ENCODE measurements around the gene DVL2.

DVL2 gene

DNA sequence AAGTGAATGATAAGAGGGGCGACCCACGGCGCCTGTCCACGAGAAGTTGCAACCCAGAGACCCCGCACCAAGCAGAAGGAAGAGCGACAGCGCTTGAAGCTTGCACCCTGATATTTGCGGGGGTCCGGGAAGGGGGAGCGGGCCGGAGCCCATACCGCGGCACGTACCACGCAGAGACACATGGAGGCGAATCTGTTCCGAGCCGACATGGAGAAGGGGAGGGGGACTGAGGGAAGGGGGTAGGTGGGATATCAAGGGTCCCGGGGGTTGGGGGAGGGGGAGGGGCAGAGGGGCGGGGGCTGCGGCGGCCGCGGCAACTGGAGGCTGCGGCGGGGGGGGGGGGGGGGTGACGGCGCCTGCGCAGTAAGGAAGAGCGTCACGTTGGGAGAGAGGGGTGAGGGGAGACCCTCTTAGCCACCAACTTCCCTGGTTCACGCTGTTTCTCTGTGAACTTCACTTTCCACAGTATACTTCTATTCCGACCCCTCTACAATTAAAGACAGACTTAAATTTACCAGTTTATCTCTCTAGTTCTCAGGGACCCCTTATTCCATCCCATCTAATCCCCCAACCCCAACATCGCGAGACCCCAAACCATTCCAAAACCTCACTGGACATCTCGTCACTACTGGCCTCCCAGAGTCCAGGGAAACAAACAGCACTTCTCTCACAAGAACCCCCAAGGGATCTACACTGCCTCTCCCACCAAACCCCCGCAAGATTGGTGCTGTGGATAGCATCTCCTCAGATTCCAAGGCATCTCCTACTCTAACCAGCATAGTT, 22.6 kb downstream of the DVL2 start:
- peak in 1 of 42 donors; percentile 16 for DNase-seq
- intact Hi-C loops (cut with DNase I), result no loop called here

DNA sequence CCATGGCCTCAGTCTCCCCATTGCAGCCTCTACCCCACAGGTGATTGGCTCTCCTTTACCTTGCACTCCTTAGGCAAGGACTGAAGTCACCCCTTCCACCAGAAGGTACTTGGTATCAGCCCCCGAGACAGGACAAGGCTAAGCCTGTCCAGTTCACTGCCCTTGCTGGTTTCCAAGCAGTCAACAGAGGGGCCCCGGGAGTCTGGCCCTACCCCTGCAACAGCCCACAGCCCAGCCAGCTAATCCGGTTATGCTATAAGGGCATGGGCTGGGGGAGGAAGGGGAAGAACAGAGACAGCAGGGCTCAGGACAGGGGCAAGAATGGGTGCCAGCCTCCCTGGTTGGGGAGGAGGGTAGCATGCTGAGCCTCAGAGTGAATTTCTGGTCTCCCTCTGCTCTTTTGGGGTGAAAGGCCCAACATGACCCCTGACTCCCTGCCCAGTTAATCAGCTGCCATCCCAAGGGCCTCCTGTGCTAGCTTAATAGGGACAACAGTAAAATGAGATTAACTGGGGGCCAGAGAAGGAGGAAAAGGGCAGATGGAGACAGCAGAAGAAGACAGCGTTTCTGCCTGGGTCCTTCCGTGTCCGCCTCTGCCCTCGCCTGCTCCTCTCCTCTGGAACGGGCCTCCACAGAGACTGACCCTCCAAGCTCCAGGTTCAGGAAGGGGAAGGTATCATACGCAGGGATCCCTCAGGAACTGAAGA, 25.4 kb downstream of the DVL2 start:
- no peak for DNase-seq
- intact Hi-C loops (cut with DNase I), result no loop called here

GRCh38 chr17:7208027-7208571, 26.2 kb downstream of the DVL2 start:
- intact Hi-C loops (cut with DNase I), result no loop called here
- DNase-seq, result no peak

DNA sequence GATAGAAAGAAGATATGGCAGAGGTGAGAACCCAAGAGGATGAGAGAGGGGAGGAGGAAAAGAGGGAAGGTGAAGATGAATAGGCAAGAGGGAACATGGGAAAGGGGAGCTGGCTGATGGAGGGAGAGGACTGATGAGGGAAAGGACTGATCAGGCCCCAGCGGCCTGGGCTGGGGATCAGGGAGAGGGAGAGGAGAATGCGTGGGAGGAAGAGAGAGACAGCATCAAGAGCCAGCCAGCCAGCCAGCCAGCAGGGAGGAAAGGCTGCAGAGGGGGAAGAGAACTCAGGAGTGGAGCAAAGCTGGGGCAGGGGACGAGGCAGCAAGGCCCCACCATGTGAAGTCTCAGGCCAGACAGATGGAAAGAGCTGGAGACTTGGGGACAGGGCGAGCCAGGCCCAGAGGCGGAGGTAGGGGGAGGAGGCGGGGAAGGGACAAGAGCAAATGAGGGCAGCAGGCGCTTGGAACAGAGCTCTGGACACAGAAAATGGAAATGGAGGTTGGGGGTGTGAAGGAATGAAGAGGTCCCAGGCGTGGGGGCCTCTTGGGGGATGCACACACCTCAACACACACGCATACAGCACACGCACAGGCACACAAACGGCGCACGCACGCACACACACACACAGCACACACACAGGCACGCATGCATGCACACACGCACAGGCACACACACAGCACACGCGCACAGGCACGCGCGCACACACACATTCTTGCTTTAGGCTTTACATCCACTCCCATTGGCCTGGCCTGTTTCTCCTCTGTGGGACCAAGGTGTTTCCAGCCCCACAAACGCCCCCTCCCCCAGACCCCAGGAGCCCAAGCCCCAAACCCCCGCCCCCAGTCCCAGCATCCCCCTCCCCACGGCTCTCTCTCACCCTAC, 27.0 kb downstream of the DVL2 start:
- DNase-seq, result no peak
- intact Hi-C loops (cut with DNase I), result no loop called here

DNA sequence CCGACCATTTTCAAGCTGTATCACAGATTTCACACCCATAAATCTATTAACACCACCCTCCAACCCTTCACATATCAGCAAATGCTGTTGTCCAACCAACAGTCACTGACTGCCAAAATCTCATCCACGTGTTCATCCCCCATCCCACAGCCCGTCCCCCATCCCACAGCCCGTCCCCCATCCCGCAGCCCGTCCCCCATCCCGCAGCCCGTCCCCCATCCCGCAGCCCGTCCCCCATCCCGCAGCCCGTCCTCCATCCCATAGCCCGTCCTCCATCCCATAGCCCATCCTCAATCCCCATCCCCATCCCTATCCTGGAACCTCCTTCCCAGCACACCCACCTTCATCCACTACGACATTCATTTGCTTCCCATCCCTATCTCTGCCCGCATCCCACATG, 28.8 kb downstream of the DVL2 start:
- intact Hi-C loops (cut with DNase I), result no loop called here

DNA sequence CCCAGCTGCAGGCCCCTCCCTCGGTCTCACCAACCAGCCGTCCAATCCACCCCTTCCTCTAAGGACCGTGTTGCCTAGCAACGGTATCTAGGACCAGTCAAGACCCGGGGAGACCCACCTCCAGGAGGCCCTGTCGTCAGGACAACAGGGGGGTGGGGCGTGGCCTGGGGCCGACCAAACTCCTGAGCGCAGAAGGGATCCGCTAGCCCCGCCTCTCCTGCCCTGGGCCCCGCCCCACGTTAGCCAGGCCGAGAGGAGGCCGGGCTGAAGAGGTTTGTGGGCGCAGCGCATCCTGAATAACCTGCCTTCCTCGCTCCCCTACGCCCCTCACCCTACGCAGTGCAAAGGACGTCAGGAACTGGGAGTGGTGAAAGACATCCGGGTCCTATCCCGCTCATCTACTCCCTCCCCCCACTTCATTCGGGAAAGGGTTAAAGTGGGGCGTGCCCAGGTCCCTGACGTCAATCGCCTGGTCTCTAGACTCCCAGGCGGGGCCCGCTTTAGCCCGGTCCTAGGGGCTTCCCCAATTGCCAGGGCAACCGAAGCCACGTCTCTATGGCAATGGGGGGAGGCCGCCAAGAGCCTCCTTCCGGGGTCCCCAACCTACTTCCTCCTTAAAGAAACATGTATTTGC, 29.4 kb downstream of the DVL2 start:
- peak; percentile 55 to 91 (median 78) for DNase-seq
- intact Hi-C loops (cut with DNase I), result no loop called here

More for the DNA sequence above, 28.8 kb downstream of the DVL2 start:
- no peak for DNase-seq

DNA sequence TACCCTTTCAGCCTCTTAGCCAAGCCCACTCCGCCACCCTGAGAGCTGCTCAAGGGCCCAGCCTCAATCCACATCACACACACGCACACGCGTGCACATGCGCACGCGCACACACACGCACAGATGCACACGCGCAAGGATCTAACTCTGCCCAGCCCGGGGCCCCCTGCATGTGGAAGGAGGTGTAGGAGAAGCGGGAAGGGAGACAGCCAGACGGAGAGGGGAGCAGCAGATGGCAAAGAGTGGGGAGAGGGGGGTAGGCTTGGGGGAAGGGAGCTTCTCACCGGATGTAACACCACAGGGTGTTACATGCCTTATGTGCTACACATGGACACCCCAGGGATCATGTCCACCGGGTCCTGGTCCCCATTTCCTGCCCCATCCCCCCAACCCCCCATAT, 30.0 kb downstream of the DVL2 start:
- intact Hi-C loops (cut with DNase I), result no loop called here
- DNase-seq, result no peak

- intact Hi-C loops (cut with DNase I), result no loop called here
- DNase-seq, result no peak
Observed at GRCh38 chr17:7203391-7203790, 30.9 kb downstream of the DVL2 start.

DNA sequence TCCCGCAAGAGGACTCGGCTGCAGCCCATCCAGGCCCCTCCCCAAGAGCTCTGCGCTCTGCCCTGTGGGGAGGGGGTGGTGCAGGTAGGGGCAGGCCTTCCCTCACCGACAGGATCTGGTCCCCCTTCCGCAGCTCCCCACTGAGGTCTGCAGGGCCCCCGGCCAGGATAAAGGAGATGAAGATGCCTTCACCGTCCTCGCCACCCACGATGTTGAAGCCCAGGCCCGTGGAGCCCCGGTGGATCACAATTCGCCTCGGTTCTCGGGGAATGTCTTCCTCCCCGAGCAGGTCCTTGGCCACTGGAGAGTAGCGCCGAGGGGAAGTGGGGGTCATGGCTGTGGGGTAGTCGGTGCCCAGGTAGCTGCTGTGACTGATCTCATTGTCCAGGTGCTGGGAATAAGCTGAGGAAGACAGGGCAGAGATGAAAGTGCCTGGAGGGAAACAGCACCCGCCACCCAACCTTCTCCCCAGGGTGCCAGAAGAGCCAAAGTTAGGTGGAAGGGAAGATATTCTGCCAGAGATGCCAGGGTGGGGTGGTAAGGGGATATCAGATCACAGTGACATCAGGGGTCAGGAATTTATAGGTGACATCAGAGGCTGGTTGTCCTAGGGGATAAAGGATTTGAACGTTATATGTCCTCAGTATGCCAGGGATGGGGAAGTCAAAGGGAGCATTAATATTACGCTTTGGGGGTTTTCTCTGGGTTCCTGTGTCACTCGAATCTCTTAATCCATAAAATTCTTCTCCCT, 37.5 kb downstream of the DVL2 start:
- intact Hi-C loops (cut with DNase I), result no loop called here
- DNase-seq, result no peak

GRCh38 chr17:7195971-7196370, 38.3 kb downstream of the DVL2 start:
- DNase-seq, result no peak
- intact Hi-C loops (cut with DNase I), result no loop called here

DNA sequence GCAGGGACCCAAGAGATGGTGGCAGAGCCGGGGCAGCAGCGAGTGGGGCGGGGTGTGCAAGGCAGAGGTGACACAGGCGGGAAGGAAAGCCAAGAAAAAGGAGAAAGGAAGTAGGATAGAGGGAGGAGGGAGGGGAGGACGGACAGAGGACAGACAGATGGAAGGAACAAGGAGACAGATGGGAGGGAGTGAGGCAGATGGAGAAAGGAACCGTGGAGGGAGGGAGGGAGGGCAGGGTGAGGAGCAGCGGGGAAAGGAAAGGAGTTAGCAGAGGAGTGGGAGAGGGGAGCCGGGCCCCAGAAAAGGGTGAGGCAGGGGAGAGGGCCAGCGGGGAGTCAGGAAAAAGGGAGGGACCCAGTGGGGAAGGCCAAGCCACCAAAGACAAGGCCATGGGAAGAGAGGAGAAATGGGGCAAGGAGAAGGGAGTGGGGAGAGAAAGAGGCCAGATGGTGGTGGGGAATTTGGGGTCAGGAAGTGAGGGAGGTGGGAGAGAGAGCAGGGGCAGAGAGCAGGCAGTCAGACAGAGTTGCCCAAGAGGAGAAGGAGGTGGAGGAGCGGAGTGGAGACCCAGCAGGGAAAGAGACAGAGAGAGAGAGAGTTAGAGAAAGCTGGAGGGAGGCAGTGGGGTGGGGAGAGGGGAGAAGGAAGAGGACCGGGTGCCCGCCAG, 41.9 kb downstream of the DVL2 start:
- intact Hi-C loops (cut with DNase I), result no loop called here

GRCh38 chr17:7191571-7192270, 42.6 kb downstream of the DVL2 start:
- DNase-seq, result peak in 41 of 42 donors; percentile 54 to 85 (median 70)
- intact Hi-C loops (cut with DNase I), result no loop called here

More for the DNA sequence above, 41.9 kb downstream of the DVL2 start:
- DNase-seq, result no peak

GRCh38 chr17:7191069-7191468, 43.2 kb downstream of the DVL2 start:
- intact Hi-C loops (cut with DNase I), result no loop called here
- DNase-seq, result peak in 5 of 42 donors; percentile 32 to 47 (median 36)

DNA sequence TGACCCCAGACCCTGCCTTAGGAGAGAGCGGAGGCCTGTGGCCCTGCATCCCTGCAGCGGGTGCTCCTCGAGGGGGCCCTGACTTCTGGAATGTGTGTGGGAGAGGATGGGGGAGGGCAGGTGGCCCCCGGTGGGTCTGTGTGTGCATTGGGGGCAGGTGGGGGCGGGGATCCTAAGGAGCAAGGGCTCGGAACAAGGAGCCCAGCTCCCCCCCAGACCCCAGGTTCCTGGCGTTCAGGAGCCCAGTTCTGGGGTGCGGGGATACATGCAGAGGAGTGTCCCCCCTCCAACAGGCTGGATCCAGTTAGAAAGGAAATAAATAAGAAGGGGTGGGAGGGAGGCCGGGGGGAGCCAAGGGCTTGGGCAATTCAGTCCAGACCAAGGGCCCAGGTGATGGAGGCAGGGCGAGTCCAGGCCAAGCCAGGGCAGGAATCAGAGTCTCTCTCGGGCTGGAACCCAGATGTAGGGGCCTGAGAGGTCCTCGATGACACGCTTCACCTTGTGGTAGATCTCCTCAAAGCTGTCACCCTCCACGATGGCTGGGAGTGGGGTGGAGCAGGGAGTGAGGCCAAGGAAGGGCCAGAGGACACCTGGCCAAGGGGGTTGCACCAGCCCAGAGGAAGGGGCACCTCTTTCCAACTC, 43.9 kb downstream of the DVL2 start:
- peak in 2 of 42 donors; percentile 27 to 29 for DNase-seq
- intact Hi-C loops (cut with DNase I), result no loop called here

GRCh38 chr17:7186241-7186640, 48.1 kb downstream of the DVL2 start:
- no peak for DNase-seq
- intact Hi-C loops (cut with DNase I), result no loop called here

GRCh38 chr17:7184647-7185046, 49.7 kb downstream of the DVL2 start:
- no peak for DNase-seq
- intact Hi-C loops (cut with DNase I), result no loop called here

- intact Hi-C loops (cut with DNase I), result no loop called here
- peak in 12 of 42 donors; percentile 15 to 61 (median 44) for DNase-seq
Observed at GRCh38 chr17:7184091-7184488, 50.2 kb downstream of the DVL2 start.
